Stimulated activated CD8-positive, alpha-beta memory T cell treated with anti-CD3 and anti-CD28 coated beads, Interleukin-15, amount 100 ng/mL, for 4 hours (primary cell): Measurements from ENCODE around the gene AKAP8L.

Source experiments
- DNase-seq, 2 donors: peaks; one replicate each; pipeline ENCODE4 v3.0.0-alpha.2; 2020; ENCODE audit warnings: low read depth in 2 of 2

AKAP8L gene

DNA sequence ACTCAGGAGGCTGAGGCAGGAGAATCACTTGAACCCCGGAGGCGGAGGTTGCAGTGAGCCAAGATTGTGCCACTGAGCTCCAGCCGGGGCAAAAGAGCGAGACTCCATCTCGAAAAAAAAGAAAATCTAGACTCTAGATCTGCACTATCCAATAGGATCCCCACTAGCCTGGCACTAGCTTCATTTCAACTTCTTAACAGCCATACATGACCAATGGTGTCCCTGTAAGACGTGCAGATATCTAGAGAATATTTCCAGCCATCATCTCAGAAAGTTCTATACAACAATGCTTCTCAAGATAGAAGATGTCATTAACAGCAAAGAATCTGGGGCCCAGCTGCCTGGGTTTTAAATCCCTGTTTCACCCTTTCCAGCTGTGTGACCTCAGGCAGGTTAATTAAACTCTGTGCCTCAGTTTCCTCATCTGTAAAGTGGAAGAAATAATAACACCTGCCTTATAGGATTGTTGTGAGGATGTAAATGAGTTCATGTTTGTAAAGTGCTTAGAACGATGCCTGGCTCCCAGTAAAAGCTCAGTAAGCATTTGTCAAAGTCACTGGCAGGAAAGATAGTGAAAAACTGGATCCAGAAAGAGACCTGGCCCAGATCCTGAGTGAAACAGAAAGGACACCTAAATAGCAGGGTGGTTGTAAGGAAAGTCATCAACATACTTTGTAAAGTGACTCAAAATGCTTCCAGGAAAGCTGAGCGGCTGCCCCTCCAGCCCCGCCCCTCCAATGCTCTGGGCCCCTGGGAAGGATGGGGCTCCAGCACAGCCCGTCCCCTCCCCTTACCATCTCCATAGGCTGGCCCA, 17.4 kb upstream of the AKAP8L start:
- DNase-seq = no peak

DNA sequence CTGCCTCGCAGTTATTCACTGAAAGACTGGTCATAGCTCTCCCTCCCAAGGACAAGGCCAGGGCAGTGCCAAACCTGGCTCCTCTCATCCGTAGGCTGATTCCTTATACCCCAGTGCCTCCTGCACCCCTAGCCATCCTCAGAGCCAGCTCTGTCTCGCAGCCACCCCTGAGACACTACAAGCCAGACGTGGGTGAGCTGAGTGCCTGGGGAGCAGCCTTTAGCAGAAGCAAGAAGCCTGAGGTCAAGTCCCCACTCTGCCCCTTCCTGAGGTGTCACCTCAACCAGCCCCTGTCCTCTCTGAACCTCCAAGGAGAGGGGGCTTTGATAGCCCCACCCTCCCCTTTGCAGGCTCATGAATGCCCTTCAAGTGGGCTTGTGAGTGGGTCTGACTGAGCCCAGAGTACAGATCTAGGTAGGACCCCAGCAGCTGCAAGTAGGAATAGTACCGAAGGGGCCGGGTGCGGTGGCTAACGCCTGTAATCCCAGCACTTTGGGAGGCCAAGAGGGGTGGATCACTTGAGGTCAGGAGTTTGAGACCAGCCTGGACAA, 14.8 kb upstream of the AKAP8L start:
- DNase-seq = no peak

- peak; percentile 82 to 89 for DNase-seq
These were observed 14.1 kb upstream of the AKAP8L start for GRCh38 chr19:15432629-15433518.

DNA sequence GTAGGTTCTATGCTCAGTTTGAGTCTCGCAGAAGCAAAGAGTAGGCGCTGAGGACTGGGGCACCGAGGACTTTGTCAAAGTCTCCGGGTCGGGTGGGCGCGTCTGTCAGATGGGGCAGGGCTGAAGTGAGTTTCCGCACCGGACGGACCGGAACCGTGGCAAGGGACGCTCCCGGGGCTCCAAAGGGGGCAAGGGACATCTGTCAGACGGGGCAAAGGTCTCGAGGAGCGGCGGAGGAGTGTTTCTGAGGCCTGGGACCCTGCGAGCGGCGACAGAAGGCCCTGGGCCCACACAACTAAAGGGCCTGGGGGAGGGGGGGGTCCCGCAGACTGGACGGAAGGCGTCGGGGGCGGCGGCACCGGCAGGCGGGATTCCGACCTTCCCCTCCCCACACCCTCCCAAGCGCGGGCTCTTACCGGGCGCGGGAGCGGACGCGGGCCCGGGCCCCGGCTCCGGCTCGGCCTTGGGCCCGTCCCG, 13.3 kb upstream of the AKAP8L start:
- DNase-seq = no peak

GRCh38 chr19:15431396-15432017, 12.7 kb upstream of the AKAP8L start:
- DNase-seq = no peak

GRCh38 chr19:15430526-15431120, 11.8 kb upstream of the AKAP8L start:
- DNase-seq = no peak

- no peak for DNase-seq
These were observed 11.2 kb upstream of the AKAP8L start for GRCh38 chr19:15429825-15430467.

DNA sequence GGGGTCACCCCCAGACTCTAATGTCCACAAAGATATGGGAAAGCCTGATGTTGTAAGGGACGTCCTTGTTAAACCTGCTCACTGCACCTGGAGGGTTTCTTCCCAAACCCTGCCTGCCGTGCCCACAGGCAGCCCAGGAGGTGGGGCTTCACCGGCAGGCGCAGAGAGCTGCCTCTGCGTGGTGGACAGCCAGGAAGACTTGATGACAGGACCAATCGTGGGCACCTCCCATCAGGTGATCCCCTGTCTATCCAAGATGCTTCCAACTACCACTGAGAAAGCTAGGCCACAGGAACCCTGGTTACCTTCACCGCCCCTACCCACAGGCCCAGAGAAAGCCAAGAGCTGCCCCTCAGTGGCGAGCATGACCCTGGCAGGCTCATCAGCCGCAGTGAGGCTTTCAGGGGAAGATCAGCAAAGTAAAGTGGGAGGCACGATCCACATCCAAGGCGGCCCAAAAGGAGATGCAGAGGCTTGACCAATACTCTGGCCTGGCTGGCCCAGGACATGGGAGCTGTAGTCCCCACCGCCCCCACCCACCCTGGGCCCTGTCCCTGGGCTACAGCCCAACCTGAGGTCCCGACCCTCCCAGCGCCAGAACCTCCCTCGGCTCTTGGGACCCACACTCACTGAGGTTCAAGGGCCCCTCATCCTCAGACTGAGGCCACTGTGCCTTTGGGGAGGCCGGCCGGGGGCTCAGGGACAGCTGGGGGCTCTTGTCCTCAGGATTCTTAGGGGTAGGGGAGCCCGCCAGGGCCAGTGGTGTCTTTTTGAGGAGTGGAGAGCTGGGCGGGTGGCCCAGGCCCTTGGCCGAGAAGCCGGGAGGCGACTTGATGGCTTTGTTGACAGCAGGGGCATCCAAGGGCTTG, 10.4 kb upstream of the AKAP8L start:
- no peak for DNase-seq

DNA sequence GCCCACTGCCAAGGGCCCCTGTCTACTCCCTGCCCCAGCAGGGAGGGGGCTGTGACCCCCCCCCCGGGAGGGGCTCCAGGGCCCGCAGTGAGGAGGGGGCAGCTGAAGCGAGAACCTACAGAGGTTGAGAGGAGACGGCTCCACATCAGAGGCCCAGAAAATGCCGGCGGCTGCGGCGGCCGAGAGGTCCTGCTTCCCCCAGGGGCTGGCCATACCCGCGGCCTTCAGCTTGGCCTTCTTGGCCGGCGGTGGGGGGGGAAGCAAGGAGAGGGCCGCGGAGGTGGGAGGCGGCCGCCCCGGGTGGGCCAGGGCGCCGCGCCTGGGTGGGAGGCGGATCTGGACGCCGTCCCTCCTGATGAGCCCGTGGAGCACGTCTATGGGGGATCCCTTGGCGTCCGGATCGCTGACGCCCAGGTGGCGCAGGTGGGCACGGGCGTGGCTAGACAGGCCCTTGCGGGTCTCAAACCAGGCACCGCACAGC, 9.2 kb upstream of the AKAP8L start:
- no peak for DNase-seq

DNA sequence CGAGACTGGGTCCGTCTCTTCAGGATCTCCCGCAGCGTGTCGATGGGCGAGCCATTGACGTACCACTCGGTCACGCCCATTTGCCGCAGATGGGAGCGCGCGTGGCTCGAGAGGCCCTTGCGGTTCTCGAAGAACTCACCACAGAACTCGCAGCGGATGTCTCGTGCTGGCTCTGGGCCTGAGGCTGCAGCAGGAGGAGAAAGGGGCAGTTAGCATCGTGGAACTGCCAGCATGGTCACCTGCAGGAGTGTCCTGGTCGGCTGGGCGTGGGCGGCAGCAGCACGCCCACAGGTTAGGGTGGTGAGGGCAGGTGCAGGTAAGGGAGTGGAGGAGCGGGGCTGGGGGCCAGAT, 8.5 kb upstream of the AKAP8L start:
- DNase-seq = no peak

DNA sequence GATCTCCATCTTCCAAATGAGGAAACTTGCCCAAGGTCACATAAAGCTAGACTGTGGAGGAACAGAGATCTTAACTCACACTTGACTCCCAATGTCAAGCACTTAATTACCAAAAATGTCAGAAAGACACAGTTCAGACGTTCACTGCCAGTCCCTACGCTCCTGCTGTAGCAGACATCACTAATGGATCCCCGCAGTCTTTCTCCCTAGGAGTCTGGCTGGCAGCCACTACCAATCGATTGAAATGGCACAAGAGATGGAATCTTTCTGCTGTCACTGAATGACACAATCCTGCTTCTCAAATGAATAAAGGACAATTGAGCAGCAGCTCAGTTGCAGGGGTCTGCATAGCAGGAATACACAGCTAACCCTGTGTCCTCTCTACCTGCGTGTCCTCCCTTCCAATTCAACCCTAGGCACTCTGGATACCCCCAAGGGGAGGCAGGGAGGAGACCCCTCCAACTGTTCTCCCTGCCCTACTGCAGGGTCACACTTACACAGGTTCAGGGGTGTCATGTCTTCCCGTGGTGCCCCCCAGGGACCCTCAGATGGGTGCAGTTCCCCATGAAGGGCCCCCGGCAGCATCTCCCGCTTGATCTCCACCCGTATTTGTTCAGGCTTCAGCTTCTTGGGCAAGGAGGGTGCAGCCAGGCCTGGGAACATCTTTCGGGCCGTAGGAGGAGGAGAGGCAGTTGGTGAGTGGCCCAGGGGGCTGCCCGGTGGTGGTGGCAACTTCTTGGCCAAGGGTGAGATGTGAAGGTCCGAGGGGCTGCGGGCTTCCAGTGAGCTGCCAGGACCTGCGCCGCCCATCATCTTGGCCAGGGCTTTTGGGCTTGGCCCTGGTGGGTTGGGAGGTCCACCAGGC, 7.9 kb upstream of the AKAP8L start:
- DNase-seq = no peak

GRCh38 chr19:15425321-15425950, 6.6 kb upstream of the AKAP8L start:
- DNase-seq = no peak

GRCh38 chr19:15424692-15425272, 6.0 kb upstream of the AKAP8L start:
- no peak for DNase-seq

- DNase-seq = no peak
These were observed 5.3 kb upstream of the AKAP8L start for GRCh38 chr19:15424121-15424520.

GRCh38 chr19:15423130-15423529, 4.3 kb upstream of the AKAP8L start:
- no peak for DNase-seq

DNA sequence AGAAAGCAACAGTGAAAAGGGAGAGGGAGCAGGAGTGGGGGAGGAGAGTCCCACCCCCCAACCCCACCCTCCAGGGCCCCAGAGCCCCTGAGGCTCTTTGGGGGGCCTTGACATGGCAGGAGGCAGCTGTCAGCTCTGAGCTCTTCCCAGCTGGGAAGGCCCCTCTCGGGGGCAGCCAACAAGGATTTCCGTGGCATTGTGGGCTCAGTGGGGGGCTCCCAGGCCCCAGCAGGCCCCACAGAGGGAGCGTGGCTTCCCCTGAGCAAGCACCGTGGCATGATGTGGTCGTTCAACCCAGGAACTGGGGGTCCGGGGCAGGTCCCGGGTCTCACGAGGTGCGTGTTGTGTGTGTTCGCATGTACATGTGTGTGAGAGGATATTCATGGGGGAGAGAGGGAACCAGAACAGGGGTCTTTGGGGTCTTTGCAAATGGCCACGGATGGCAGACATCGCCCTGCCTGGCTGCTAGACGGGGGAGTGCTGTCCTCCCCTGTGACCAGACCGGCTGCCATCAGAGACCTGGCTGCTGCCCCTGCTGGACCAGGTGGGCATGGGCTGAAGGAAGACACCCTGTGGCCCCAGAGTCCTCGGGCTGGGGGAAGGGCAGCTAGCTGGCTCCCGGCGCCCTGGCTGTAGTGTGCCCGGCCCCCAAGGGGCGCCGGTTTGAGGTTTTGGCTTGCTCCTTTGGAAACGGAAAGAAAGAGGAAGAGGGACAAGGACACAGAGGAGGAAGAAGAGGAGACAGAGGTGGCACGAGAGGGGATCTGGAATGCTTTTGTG, 3.7 kb upstream of the AKAP8L start:
- DNase-seq = no peak

GRCh38 chr19:15421721-15422260, 3.0 kb upstream of the AKAP8L start:
- DNase-seq = no peak
